ENCODE results near the gene CAPN7. TPM values are rescaled to one million over a fixed set of nuclear protein-coding genes. Genes with fewer than 3 reads are reported as not detected.
"Not testable (repeated sequence)": the region's sequence is repeated elsewhere in the genome, so short reads cannot be mapped to it uniquely, and the experiment has no call there.

Gene CAPN7
- total RNA-seq = 10 to 100 TPM; 20.7 to 52.5 (median 27.0) TPM

GRCh38 chr3:15205934-15206661 is at the start of gene CAPN7:
CAPN7 (plus strand) TSS chr3:15206246; CDS start chr3:15206496, 250 bp downstream.
- peaks cover 0 to 26% (median 0%) of the 10 kb centered on the region in 3 donors for H3K36me3 ChIP-seq
- no peak for DNase-seq
- WGBS, 2 donors = 0% methylated on average over 9 to 10 of the region's 92 CpGs
- peak within 1 kb of the TSS; percentile 94 to 100 (median 98) for H3K27ac ChIP-seq
- H3K27me3 ChIP-seq = no peaks in the 10 kb centered on the region
- peak within 1 kb of the TSS; percentile 75 to 98 (median 94) for H3K4me3 ChIP-seq
- H3K4me1 ChIP-seq = peaks cover 0 to 38% (median 15%) of the 10 kb centered on the region in 3 donors
- peak in 5 of 6 experiments; percentile 18 to 49 (median 38) for TF ChIP-seq CTCF (IDR thresholded peaks at IDR 0.05)
- TF ChIP-seq POLR2A (IDR thresholded peaks at IDR 0.05) = peak in 3 of 4 donors; percentile 87 to 98 (median 94)
- H3K9me3 ChIP-seq = no peaks in the 10 kb centered on the region
- intact Hi-C loops (cut with DNase I) = loop anchor here (10.0 kb wide), 1 partner anchor 101 kb away; no protein-coding TSS in a partner anchor

GRCh38 chr3:15157441-15157840 is 48.6 kb upstream of the CAPN7 start:
- H3K4me3 ChIP-seq = no peak overlapping the region
- peaks cover 0 to 50% (median 0%) of the 10 kb centered on the region in 4 donors for H3K27me3 ChIP-seq
- no peaks in the 10 kb centered on the region for H3K36me3 ChIP-seq
- H3K4me1 ChIP-seq = no peaks in the 10 kb centered on the region
- DNase-seq = no peak
- no peak for TF ChIP-seq POLR2A (IDR thresholded peaks at IDR 0.05)
- no peak for TF ChIP-seq CTCF (IDR thresholded peaks at IDR 0.05)
- H3K27ac ChIP-seq = no peak overlapping the region
- intact Hi-C loops (cut with DNase I) = no loop called here
- no peaks in the 10 kb centered on the region for H3K9me3 ChIP-seq

- Histone ChIP-seq H3K4me3 (no peak overlapping the region), H3K27me3 (peaks cover 0 to 34% (median 0%) of the 10 kb centered on the region in 4 donors), H3K4me1 (no peaks in the 10 kb centered on the region), H3K9me3 (no peaks in the 10 kb centered on the region), H3K36me3 (no peaks in the 10 kb centered on the region), H3K27ac (no peak overlapping the region)
- WGBS, 2 donors = 75 to 81% methylated on average over 5 of the region's 5 CpGs
- no peak for DNase-seq
- TF ChIP-seq POLR2A (IDR thresholded peaks at IDR 0.05) (no peak), CTCF (IDR thresholded peaks at IDR 0.05) (no peak)
- intact Hi-C loops (cut with DNase I) = no loop called here
These were observed 46.4 kb upstream of the CAPN7 start for GRCh38 chr3:15159501-15160136.

GRCh38 chr3:15160662-15161061 is 45.4 kb upstream of the CAPN7 start:
- Histone ChIP-seq H3K27me3 (peaks cover 0 to 27% (median 0%) of the 10 kb centered on the region in 4 donors), H3K9me3 (no peaks in the 10 kb centered on the region), H3K4me3 (no peak overlapping the region), H3K27ac (no peak overlapping the region), H3K4me1 (no peaks in the 10 kb centered on the region), H3K36me3 (no peaks in the 10 kb centered on the region)
- intact Hi-C loops (cut with DNase I) = no loop called here
- TF ChIP-seq POLR2A (IDR thresholded peaks at IDR 0.05) (no peak), CTCF (IDR thresholded peaks at IDR 0.05) (no peak)
- WGBS, 2 donors = 76 to 77% methylated on average over 3 of the region's 3 CpGs
- no peak for DNase-seq

- no peak overlapping the region for H3K4me3 ChIP-seq
- no peak overlapping the region for H3K27ac ChIP-seq
- DNase-seq = no peak
- H3K9me3 ChIP-seq = no peaks in the 10 kb centered on the region
- no peaks in the 10 kb centered on the region for H3K36me3 ChIP-seq
- intact Hi-C loops (cut with DNase I) = no loop called here
- peaks cover 0 to 22% (median 0%) of the 10 kb centered on the region in 4 donors for H3K27me3 ChIP-seq
- no peaks in the 10 kb centered on the region for H3K4me1 ChIP-seq
- no peak for TF ChIP-seq POLR2A (IDR thresholded peaks at IDR 0.05)
- TF ChIP-seq CTCF (IDR thresholded peaks at IDR 0.05) = no peak
- 40% methylated on average over 1 of the region's 1 CpG for WGBS, 2 donors
These were observed 44.9 kb upstream of the CAPN7 start for GRCh38 chr3:15161133-15161532.

- DNase-seq; H3K27me3 ChIP-seq; H3K4me1 ChIP-seq; H3K9me3 ChIP-seq; H3K36me3 ChIP-seq; H3K27ac ChIP-seq; intact Hi-C loops (cut with DNase I); H3K4me3 ChIP-seq: not testable (repeated sequence)
- WGBS, 2 donors = 96% methylated on average over 5 of the region's 24 CpGs; no CpG with 5 or more reads in 1 of the 2 donors
These were observed 42.4 kb upstream of the CAPN7 start for GRCh38 chr3:15163656-15164055.
